OCI-LY1 (cell line): ENCODE results near the gene NTHL1.

ENCODE experiments used
- H2AFZ ChIP-seq: fragments of 200-600 bp; sonication (generic), shearing (Covaris generic); 2 replicates; pipeline ENCODE4 v1.6.0; 2014; ENCODE audit warnings: antibody characterized with exemption, mild to moderate bottlenecking, low read length
- H3F3A ChIP-seq: fragments of 200-600 bp; sonication (generic), shearing (Covaris generic); 2 replicates; pipeline ENCODE4 v1.6.0; 2014; ENCODE audit warnings: mild to moderate bottlenecking, antibody characterized with exemption, low read length, moderate library complexity; ENCODE audit not compliant: insufficient read depth
- H3K27ac ChIP-seq: fragments of 200-600 bp; sonication (generic); 2 replicates; pipeline ENCODE4 v1.5.1; 2014; ENCODE audit warnings: low read length, mixed run types, mild to moderate bottlenecking, low read depth; ENCODE audit not compliant: poor library complexity, severe bottlenecking
- H3K27me3 ChIP-seq: fragments of 200-600 bp; sonication (generic); 2 replicates; pipeline ENCODE4 v1.6.0; 2014; ENCODE audit warnings: antibody characterized with exemption, mild to moderate bottlenecking, low read length, moderate library complexity; ENCODE audit not compliant: insufficient read depth
- H3K36me3 ChIP-seq: fragments of 200-600 bp; sonication (generic); 2 replicates; pipeline ENCODE4 v1.6.1; 2014; ENCODE audit warnings: mild to moderate bottlenecking, antibody characterized with exemption, low read length, moderate library complexity, mixed read lengths; ENCODE audit not compliant: insufficient read depth
- H3K4me1 ChIP-seq: fragments of 200-600 bp; sonication (generic); 2 replicates; pipeline ENCODE4 v1.5.1; 2014; ENCODE audit warnings: mild to moderate bottlenecking, low read length, moderate library complexity; ENCODE audit not compliant: insufficient read depth, severe bottlenecking
- H3K4me2 ChIP-seq: fragments of 200-600 bp; sonication (generic), shearing (Covaris generic); 2 replicates; pipeline ENCODE4 v1.6.1; 2014; ENCODE audit warnings: low read length
- H3K4me3 ChIP-seq: fragments of 200-600 bp; sonication (generic); 2 replicates; pipeline ENCODE4 v1.5.1; 2014; ENCODE audit warnings: low read length, low read depth, mild to moderate bottlenecking, mixed read lengths; ENCODE audit not compliant: poor library complexity, severe bottlenecking
- H3K79me2 ChIP-seq: fragments of 200-600 bp; shearing (Covaris generic); 2 replicates; pipeline ENCODE4 v1.6.1; 2016; ENCODE audit warnings: mixed run types, low read length, mixed read lengths; ENCODE audit not compliant: insufficient read depth
- H3K9ac ChIP-seq: fragments of 200-600 bp; sonication (generic), shearing (Covaris generic); 2 replicates; pipeline ENCODE4 v1.6.1; 2014; ENCODE audit warnings: mild to moderate bottlenecking, low read length, mixed read lengths
- H3K9me2 ChIP-seq: fragments of 200-600 bp; sonication (generic), shearing (Covaris generic); 2 replicates; pipeline ENCODE4 v1.6.1; 2014; ENCODE audit warnings: low read depth, mild to moderate bottlenecking, low read length, mixed read lengths
- H3K9me3 ChIP-seq: fragments of 200-600 bp; shearing (Covaris generic); 2 replicates; pipeline ENCODE4 v1.6.1; 2014; ENCODE audit warnings: low read length, mixed read lengths
- H4K20me1 ChIP-seq: fragments of 200-600 bp; sonication (generic), shearing (Covaris generic); 2 replicates; pipeline ENCODE4 v1.6.0; 2016; ENCODE audit warnings: mild to moderate bottlenecking, low read length; ENCODE audit not compliant: insufficient read depth
- EZH2 ChIP-seq: fragments of 200-600 bp; sonication (generic), shearing (Covaris generic); IDR thresholded peaks from 2 replicates; pipeline ENCODE4 v1.8.0; 2017; ENCODE audit warnings: borderline replicate concordance, mixed run types, mild to moderate bottlenecking, antibody characterized with exemption, low read length, moderate library complexity, mixed read lengths
- TF ChIP-seq, protein P1 (sequence below): fragments of 200-600 bp; sonication (generic), shearing (Covaris generic); IDR thresholded peaks from 2 replicates; pipeline ENCODE4 v1.5.1; 2017; ENCODE audit warnings: mild to moderate bottlenecking, antibody characterized with exemption, low read length, moderate library complexity, mixed read lengths

The NTHL1 gene

DNA sequence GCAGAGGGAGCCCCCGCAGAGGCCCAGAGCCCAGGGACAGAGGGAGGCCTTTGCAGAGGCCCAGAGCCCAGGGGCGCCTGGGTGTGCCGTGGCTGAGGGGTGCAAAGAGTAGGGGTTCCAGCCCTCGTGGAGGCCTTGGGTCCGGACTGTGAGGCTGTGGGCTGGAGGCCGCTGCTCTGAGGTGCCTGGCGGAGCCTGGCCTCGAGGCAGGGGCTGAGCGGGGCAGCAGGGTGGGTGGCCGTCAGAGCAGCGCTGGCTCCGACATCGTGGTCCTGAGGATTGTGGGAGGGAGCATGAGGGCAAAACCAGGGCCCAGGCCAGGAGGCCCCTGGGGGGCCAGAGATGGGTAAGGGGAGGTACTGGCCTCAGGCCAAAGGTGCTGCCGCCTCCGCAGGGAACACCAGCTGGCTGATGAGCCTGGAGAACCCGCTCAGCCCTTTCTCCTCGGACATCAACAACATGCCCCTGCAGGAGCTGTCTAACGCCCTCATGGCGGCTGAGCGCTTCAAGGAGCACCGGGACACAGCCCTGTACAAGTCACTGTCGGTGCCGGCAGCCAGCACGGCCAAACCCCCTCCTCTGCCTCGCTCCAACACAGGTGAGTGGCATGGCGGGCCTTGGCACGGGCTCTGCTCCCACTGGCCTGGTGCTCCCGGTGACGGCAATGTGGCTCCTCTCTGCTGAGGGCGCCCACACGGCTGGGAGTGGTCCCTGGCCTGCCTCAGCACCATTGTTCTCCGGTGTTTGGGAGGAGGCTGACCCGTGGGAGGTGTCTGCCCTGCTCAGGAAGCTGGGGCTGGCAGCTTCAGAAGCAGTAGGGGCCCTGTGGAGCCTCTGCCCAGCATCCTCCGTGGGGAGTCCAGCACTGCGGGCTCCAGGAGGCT lies 33.8 kb upstream of the NTHL1 start:
- H3K27me3 ChIP-seq = no peaks in the 10 kb centered on the region
- no peaks in the 10 kb centered on the region for H3F3A ChIP-seq
- TF ChIP-seq, protein P1, sequence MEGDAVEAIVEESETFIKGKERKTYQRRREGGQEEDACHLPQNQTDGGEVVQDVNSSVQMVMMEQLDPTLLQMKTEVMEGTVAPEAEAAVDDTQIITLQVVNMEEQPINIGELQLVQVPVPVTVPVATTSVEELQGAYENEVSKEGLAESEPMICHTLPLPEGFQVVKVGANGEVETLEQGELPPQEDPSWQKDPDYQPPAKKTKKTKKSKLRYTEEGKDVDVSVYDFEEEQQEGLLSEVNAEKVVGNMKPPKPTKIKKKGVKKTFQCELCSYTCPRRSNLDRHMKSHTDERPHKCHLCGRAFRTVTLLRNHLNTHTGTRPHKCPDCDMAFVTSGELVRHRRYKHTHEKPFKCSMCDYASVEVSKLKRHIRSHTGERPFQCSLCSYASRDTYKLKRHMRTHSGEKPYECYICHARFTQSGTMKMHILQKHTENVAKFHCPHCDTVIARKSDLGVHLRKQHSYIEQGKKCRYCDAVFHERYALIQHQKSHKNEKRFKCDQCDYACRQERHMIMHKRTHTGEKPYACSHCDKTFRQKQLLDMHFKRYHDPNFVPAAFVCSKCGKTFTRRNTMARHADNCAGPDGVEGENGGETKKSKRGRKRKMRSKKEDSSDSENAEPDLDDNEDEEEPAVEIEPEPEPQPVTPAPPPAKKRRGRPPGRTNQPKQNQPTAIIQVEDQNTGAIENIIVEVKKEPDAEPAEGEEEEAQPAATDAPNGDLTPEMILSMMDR = no peak
- no peak for TF ChIP-seq EZH2
- H3K36me3 ChIP-seq = peaks cover 24% of the 10 kb centered on the region
- H2AFZ ChIP-seq = no peak overlapping the region
- H4K20me1 ChIP-seq = no peaks in the 10 kb centered on the region
- H3K79me2 ChIP-seq = no peaks in the 10 kb centered on the region
- H3K9ac ChIP-seq = no peak overlapping the region
- no peak overlapping the region for H3K4me2 ChIP-seq
- H3K9me2 ChIP-seq = no peaks in the 10 kb centered on the region
- no peak overlapping the region for H3K27ac ChIP-seq
- H3K9me3 ChIP-seq = no peaks in the 10 kb centered on the region
- H3K4me3 ChIP-seq = no peak overlapping the region
- H3K4me1 ChIP-seq = peaks cover 3% of the 10 kb centered on the region

DNA sequence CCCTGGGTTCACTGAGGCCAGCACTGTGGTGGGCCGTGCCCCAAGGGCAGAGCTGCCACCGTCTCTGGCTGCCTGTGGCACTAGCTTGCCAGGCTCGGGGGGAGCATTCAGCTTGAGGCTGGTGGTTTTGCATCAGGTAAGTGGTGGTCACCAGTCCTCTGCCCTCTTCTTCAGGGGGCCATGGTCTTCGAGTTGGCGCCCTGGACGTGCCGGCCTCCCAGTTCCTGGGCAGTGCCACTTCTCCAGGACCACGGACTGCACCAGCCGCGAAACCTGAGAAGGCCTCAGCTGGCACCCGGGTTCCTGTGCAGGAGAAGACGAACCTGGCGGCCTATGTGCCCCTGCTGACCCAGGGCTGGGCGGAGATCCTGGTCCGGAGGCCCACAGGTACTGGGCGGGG lies 32.4 kb upstream of the NTHL1 start:
- Histone ChIP-seq H3K9me2 (no peaks in the 10 kb centered on the region), H2AFZ (no peak overlapping the region), H3K4me3 (no peak overlapping the region), H3K4me1 (no peaks in the 10 kb centered on the region), H3F3A (no peaks in the 10 kb centered on the region), H3K27ac (no peak overlapping the region), H4K20me1 (no peaks in the 10 kb centered on the region), H3K9ac (no peak overlapping the region), H3K4me2 (no peak overlapping the region), H3K9me3 (no peaks in the 10 kb centered on the region), H3K36me3 (peaks cover 14% of the 10 kb centered on the region; the same call in 1 of the 2 replicates), H3K79me2 (no peaks in the 10 kb centered on the region), H3K27me3 (no peaks in the 10 kb centered on the region)
- TF ChIP-seq, protein P1 = no peak
- no peak for TF ChIP-seq EZH2

DNA sequence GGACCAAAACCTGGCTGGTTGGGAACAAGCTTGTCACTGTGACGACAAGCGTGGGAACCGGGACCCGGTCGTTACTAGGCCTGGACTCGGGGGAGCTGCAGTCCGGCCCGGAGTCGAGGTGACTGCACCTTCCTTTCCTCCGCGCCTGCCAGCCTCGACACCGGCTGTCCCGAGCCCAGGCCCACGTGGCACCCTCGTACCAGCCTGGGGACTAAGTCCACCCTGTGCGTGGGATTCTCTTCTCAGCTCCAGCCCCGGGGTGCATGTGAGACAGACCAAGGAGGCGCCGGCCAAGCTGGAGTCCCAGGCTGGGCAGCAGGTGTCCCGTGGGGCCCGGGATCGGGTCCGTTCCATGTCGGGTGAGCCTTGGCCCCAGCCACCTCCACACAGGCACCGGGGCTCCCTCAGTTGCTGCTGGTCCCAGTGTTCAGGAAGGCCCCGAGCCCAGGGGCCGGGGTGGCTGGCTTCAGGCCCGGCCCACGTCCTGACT lies 31.7 kb upstream of the NTHL1 start:
- Histone ChIP-seq H3K79me2 (no peaks in the 10 kb centered on the region), H3K27me3 (no peaks in the 10 kb centered on the region), H3K9ac (no peak overlapping the region), H3K27ac (no peak overlapping the region), H3K4me1 (no peaks in the 10 kb centered on the region), H3K9me3 (no peaks in the 10 kb centered on the region), H3K4me3 (no peak overlapping the region), H2AFZ (no peak overlapping the region), H3F3A (no peaks in the 10 kb centered on the region), H3K4me2 (no peak overlapping the region), H3K9me2 (no peaks in the 10 kb centered on the region), H4K20me1 (no peaks in the 10 kb centered on the region), H3K36me3 (peaks cover 10% of the 10 kb centered on the region; the same call in 1 of the 2 replicates)
- no peak for TF ChIP-seq EZH2
- TF ChIP-seq, protein P1 = no peak
